NCI-H345 (cell line): ENCODE measurements around the gene UAP1L1.
"Not testable (repeated sequence)": the region's sequence is repeated elsewhere in the genome, so short reads cannot be mapped to it uniquely, and the experiment has no call there.

Experiments used
- DNase-seq: peaks from one replicate; lab custom pipeline; 2025; lab: John Stamatoyannopoulos, UW

UAP1L1 gene

GRCh38 chr9:137114613-137115393, 37.5 kb downstream of the UAP1L1 start, which contains the start of gene DPP7:
TSS of gene DPP7 (minus strand) at chr9:137114733. CDS start at chr9:137114713, 20 bp downstream.
- DNase-seq, result peak; percentile 49

- DNase-seq, result no peak
Measured at GRCh38 chr9:137115394-137116026, 38.2 kb downstream of the UAP1L1 start.

DNA sequence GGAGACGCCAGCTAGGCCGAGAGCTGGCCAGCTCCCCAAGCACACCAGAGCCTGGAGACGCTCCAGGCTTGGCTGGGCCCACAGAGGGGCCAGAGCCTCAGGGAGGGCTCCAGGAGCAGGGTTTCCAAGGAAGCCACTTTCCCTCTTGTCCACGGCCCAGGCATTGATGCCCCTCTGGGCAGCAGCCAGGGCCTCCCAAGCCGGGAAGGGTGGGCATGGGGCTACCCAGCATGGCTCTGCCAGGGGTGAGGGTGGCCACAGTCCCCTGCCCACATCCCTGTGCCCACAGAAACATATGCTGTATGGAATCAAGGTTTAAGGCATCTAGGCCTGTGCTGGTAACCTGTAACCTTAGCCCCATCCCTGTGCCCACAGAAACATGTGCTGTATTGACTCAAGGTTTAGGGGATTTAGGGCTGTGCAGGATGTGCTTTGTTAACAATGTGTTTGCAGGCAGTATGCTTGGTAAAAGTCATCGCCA, 38.8 kb downstream of the UAP1L1 start:
- no peak for DNase-seq

DNA sequence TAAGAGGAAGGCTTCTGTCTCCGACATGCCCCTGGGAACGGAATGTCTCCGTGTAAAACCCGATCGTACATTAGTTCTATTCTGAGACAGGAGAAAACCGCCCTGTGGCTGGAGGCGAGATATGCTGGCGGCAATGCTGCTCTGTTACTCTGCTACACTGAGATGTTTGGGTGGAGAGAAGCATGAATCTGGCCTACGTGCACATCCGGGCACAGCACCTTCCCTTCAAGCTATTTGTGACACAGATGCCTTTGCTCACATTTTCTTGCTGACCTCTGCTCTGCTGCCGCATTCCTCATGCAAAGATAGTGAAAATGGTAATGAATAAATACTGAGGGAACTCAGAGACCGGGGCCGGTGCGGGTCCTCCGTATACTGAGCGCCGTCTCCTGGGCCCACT, 39.4 kb downstream of the UAP1L1 start:
- DNase-seq, result no peak

GRCh38 chr9:137117269-137117731, 40.0 kb downstream of the UAP1L1 start:
- DNase-seq, result no peak

DNA sequence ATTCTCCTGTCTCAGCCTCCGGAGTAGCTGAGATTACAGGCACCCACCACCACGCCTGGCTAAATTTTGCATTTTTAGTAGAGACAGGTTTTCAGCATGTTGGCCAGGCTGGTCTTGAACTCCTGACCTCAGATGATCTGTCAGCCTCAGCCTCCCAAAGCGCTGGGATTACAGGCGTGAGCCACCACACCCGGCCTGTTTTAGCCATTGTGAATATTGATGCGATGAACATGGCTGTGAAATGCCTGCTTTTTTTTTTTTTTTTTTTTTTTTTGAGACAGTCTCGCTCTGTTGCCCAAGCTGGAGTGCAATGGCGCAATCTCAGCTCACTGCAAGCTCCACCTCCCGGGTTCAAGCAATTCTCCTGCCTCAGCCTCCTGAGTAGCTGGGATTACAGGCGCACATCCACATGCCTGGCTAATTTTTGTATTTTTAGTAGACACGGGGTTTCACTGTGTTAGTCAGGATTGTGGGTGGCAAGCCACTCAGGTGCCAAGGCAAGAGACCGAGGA, 40.8 kb downstream of the UAP1L1 start:
- not testable (repeated sequence) for DNase-seq

- DNase-seq, result not testable (repeated sequence)
Measured at GRCh38 chr9:137121927-137122795, 44.8 kb downstream of the UAP1L1 start.

GRCh38 chr9:137122796-137123467, 45.6 kb downstream of the UAP1L1 start:
- not testable (repeated sequence) for DNase-seq

GRCh38 chr9:137123468-137123837, 46.1 kb downstream of the UAP1L1 start:
- DNase-seq, result no peak

DNA sequence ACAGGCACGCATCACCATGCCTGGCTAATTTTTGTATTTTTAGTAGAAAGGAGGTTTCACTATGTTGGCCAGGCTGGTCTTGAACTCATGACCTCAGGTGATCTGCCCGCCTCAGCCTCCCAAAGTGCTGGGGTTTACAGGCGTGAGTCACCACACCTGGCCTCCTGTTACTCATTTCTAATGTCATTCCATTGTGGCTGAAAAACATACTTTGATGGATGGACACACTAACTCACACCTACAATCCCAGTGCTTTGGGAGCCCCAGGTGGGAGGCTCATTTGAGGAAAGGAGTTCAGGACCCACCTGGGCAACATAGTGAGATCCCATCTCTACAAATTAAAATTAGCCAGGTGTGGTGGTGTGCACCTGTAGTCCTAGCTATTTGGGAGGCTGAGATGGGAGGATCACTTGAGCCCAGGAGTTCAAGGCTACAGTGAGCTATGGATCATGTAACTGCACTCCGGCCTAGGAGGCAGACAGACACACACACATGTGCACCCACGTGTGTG, 46.7 kb downstream of the UAP1L1 start:
- DNase-seq, result not testable (repeated sequence)

DNA sequence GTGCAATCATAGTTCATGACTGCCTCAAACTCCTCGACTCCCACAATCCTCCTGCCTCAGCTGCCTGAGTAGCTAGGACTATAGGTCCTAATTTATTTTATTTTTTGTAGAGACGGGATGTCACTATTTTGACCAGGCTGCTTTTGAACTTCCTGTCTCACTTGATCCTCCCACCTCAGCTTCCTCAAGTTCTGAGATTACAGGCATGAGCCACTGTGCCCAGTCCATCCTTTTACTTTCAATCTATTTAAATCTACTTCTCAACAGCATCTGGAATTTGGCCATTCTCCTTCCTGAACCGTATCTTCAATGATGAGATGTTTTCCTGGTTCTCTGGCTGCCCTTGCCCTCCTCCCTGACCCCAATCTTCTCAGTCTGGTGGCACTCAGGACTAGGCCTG, 49.5 kb downstream of the UAP1L1 start:
- DNase-seq, result no peak

DNA sequence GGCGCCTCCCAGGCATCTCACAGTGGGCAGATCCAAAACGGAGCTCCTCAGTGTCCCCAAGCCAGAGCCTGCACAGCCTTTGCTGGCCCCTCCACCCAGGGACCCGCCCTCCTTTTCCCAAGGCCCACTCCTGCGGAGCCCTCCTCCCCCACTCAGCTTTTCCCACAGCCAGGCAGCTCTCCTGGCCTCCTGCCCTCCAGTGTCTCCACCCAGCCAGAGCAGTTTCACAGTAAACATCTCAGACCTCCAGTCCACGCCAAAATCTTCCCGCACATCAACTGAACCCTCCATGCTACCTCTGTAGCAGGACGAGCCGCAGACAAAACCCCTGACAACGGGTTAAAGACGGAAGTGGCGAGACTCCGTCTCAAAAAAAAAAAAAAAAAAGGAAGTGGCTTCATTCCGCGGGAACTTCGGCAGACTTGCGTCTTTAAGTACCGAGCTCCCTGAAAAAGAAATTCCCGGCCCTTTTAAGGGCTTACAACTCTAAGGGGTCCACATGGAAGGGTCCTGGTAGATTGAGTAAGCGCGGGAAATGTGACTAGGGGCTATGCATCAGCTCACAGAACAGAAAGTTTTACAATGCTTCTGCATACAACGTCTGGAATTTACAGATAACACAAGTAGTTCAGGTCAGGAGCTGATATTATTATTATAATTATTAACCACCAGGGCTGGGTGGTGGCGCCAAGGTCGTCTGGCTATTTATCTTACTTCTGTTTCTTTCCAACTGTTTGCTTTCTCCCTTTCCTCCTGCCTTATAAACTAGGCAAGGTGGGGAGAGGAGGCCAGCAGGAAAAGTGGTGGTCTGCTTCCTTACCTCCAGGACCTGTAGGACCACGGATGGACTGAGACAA, 50.2 kb downstream of the UAP1L1 start:
- DNase-seq, result no peak

DNA sequence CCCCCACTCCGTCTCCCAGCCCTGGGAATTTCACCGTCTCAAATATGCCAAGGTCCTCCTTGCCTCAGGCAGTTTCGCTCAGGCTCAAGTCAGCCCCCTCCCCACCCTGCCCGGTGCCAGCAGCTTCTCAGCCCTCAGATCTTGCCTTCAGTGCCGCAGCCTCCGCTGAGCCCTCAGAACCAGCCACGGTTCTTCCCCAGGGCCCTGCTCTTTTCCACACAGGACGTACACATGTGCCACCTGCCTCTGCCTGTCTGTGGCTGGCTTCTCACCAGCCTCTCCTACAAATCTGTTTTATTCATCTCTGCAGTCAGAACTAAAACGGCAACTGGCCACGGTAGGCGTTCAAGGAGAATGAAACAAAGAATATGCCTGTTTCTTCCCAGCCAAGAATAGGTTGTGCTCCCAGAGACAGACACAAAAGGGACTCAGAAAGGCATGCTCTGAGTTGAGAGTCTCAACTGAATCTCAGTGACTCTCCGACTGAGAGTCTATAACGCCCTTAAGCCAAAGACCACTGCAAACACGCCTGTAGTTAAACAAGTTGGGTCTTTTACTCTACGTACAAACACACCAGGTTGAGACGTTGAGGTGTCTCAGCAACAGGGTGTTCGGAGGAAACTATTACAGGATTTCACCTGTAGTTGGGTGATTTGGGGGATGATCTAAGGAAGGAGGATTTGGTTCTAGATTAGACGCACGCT, 51.0 kb downstream of the UAP1L1 start:
- no peak for DNase-seq

- no peak for DNase-seq
Measured at GRCh38 chr9:137128862-137129455, 51.6 kb downstream of the UAP1L1 start.

DNA sequence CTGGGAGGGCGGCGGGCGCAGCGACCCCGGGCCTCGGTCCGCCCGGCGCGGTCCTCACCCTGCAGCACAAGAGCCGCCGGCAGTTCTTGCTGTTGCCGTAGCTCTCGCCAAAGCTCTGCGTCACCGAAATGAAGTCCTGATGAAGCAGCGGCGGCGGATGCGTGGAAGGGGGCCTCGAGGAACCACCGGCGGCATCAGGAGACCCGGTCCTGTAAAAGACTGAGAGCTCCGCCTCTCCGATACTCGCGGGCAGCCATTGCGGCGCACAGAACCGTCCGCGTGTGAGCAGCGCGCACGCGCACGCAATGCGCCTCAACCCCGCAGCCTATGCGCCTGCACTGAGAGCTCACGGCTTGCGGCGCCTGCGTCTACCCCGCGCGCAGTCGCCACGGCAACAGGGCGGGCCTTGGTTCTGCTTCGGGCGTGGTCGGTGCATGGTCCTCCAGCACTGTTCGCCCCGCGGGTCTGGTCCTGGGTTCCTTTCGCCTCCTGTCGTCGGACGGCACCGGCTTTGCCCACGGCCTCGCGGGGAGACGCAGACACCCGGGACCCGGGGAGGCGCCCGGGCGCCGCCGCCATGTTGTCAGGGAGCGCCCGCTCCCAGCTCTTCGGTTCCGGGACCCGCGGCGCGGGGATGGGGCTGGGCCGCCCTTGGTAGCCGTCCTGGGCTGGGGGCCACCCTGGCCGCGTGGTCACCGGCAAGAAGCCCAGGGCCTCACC, 52.3 kb downstream of the UAP1L1 start:
- DNase-seq, result peak; percentile 93

DNA sequence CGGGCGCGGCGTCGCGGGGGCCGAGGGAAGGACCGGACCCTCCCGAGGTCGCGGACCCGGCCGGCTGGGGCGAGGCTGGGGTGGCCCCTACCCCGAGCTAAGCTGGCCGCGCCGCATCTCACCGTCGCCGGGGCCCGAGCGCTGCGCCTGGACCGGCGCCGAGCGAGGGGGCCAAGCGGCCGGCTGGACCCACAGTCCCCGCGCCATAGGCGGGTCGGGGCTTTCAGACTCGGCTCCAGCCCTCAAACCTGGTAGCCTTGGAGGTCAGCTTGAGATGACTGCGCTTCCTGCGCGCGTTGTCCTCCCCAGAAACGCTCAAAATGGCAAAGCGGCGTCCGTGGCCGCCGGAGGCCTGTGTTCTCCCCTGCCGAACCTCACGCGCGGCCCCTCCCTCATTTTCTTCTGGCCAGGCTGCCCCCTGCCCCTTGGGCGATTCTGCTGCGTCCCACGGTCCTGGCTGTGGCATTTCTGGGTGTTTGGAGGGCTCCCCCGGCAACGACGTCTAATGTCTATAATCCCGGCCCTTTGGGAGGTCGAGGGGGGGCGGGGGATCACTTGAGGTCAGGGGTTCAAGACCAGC, 52.9 kb downstream of the UAP1L1 start:
- DNase-seq, result no peak
